GM12872 (cell line): ENCODE measurements around the gene PIAS2.

Source experiments
- TF ChIP-seq, protein P1 (sequence below): IDR thresholded peaks from 3 replicates; pipeline ENCODE4 v1.5.1; 2011; ENCODE audit warnings: low read depth, mild to moderate bottlenecking, low read length, moderate library complexity; ENCODE audit not compliant: insufficient read depth

PIAS2 gene

DNA sequence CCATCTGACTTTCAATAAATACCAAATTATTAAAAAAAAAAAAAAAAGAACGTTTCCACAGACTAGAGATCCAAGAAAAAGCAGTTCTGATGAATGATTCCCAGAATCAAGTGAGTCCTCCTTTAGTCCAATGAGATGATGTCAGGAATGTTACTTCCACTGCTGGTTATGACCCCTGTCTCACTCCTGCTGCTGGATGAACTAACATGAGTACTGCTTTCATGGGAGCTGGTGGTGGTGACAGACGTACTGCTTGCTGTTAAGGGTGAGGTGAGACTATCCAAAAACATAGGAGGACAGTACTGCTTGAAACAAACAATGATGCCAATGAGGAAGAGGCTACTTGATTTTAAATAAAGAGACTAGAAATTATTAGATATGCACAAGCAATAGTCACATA lies 105.0 kb downstream of the PIAS2 start:
- TF ChIP-seq, protein P1, sequence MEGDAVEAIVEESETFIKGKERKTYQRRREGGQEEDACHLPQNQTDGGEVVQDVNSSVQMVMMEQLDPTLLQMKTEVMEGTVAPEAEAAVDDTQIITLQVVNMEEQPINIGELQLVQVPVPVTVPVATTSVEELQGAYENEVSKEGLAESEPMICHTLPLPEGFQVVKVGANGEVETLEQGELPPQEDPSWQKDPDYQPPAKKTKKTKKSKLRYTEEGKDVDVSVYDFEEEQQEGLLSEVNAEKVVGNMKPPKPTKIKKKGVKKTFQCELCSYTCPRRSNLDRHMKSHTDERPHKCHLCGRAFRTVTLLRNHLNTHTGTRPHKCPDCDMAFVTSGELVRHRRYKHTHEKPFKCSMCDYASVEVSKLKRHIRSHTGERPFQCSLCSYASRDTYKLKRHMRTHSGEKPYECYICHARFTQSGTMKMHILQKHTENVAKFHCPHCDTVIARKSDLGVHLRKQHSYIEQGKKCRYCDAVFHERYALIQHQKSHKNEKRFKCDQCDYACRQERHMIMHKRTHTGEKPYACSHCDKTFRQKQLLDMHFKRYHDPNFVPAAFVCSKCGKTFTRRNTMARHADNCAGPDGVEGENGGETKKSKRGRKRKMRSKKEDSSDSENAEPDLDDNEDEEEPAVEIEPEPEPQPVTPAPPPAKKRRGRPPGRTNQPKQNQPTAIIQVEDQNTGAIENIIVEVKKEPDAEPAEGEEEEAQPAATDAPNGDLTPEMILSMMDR: no peak

DNA sequence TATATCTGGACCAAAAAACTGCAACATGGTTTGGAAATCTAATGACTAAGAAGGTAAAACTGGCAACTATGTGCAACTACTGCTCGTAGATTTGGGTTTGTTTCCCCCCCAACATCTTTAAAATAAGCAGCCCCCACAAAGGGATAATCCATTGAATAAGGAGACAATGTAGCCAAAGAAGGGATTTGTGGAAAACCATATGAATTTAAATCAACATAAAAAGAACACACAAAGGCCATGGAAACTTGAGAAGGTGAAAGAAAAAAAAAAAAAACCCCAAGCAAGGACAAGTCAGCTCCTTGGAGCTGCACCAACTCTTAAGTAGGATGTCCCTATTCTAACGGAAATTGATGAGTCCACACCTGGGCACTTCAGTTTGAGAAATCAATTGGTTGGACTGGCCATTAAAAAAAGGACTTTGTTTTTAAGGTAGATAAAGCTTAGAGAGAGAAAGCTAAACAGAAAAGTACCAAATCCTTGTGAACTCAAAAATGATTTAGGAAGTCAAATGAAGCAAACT lies 106.8 kb downstream of the PIAS2 start:
- TF ChIP-seq, protein P1: no peak

DNA sequence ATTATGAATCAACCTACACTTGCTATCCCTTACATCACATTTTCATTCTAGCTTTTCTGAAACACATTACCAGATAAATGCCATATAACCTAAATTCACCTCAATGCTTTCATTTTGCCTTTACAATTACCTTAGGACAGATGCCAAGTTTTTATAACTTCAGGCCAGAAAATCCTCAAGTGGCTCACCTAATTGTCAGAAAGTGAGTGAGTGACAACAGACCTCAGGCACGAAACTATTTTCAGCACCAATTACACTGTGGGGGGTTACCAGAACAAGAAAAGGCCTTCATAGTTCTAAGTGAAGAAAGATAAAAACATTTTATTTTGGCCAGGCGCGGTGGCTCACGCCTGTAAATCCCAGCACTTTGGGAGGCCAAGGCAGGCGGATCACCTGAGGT lies 108.2 kb downstream of the PIAS2 start:
- TF ChIP-seq, protein P1: no peak

DNA sequence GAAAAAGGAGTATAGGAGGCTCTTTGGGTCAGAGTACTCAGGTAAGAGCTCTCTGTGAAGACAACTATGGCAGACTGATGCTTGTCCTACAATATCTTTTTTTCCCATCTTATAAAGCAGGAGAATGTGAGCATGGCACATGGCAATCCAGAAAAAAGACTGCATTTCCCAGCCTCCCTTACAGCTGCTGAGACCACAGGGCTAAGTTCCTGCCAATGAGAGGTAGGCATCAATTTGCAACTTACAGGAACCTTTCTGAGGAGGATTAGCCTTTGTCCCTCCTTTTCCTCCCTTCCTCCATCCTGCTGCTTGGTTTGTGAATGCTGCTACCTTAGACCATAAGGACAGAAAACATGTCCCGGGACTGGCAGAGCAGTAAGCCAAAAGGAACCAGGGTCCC lies 122.7 kb downstream of the PIAS2 start:
- TF ChIP-seq, protein P1: no peak

DNA sequence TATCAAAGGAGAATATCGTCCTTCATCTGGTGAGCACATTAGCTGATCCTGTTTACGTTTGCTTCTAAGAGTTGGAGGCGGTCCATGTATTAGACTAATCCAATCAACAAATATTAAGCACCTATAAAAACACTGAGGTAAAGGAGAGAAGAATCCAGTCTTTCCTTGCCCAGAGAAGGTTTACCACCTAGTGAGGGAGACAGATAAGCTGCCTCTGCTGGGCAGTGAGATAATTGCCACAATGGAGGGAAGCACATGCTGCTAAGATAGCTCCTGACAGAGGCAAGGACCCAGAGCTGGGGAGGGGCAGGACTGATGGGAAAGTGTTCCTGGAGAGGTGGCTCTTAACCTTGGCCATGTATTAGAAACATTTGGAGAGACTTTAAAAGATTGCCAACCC lies 123.7 kb downstream of the PIAS2 start:
- TF ChIP-seq, protein P1: 0 out of 3 replicates have a peak, but pooled peaks have one; percentile 13

DNA sequence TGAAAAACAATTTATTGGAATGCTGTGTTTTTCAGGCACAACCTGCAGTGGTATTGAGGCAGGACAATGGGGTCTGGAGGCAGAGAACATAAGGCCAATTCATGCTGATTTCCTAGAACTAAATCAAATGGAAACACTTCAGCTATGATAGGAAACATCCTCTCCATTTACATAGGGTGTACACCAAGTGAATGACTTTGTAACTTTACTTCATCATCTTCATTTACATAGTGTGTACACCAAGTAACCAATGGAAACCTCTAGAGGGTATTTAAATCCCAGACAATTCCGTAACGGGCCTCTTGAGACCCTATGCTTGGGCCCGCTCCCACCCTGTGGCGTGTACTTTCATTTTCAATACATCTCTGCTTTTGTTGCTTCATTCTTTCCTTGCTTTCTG lies 128.2 kb downstream of the PIAS2 start:
- TF ChIP-seq, protein P1: no peak

DNA sequence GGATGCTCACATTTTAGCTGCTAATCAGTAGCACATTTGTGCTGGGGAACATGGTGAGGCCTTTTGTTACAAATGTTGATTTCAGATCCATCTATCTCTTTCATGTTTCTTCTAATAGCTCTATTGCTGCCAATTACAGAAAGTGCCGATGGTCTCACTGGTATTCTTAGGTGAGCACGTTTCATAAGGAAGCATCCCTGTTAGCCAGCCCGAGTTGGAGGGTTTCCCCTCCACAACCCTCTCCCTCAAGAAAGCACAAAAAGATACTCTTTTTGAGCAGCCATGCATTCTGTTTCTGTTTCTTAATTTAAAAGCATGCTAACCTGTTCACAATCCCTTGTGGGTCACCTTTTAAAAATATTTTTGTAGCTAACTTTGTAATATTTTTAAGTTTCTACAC lies 129.6 kb downstream of the PIAS2 start:
- TF ChIP-seq, protein P1: no peak

DNA sequence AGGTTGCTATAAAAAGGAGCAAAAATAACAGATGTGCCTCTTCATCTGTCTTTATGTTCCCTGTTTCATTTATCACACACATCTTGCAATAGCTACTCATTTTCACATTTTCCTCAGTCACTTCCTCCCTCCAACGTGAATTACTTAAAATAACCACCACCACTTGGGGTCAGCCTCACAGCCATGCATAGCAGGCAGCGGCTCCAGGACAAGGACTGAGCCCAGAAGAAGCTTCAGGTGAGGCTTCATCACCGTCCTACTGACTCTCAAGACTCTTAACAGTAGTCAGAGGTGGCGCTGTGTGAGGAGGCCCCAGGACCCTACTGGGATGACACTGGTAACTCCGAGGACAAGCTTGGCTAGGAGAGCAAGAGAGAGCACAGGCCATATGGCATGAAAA lies 144.9 kb downstream of the PIAS2 start:
- TF ChIP-seq, protein P1: no peak
